CD14-positive monocyte (primary cell): ENCODE results near the gene SKP2. TPM values are rescaled to one million over a fixed set of nuclear protein-coding genes. Genes with fewer than 3 reads are reported as not detected.
"Not testable (repeated sequence)": the region's sequence is repeated elsewhere in the genome, so short reads cannot be mapped to it uniquely, and the experiment has no call there.

Source experiments
- DNase-seq, 3 donors: peaks; one replicate each; pipeline ENCODE4 v3.0.0-alpha.2; 2011 to 2022
- H2AFZ ChIP-seq: 2 replicates; pipeline ENCODE4 v1.6.0; 2012; ENCODE audit warnings: mild to moderate bottlenecking, low read depth, low read length, inconsistent platforms; ENCODE audit not compliant: insufficient read depth, poor library complexity, severe bottlenecking
- H3K27ac ChIP-seq, 2 donors: 1 replicate in 1 of 2; 2 replicates in 1 of 2; pipeline ENCODE4 v1.5.1; 2012 to 2013; ENCODE audit warnings: low read length in 2 of 2, control low read depth in 1 of 2, inconsistent platforms in 1 of 2, low read depth in 1 of 2, mild to moderate bottlenecking in 1 of 2
- H3K27me3 ChIP-seq, 2 donors: one replicate each; pipeline versions ENCODE4 v1.6.0 to v1.6.1; 2011 to 2013; ENCODE audit warnings: low read length in 2 of 2; ENCODE audit not compliant: control insufficient read depth in 2 of 2, insufficient read depth in 2 of 2
- H3K36me3 ChIP-seq, 2 donors: replicated peaks in 1 of 2; 1 replicate in 1 of 2; 2 replicates in 1 of 2; pipeline versions ENCODE4 v1.5.1 to v1.6.1; 2012 to 2013; ENCODE audit warnings: low read length in 2 of 2, control low read depth in 1 of 2, inconsistent platforms in 1 of 2, mild to moderate bottlenecking in 1 of 2; ENCODE audit not compliant: insufficient read depth in 2 of 2, control insufficient read depth in 1 of 2
- H3K4me1 ChIP-seq, 2 donors: 1 replicate in 1 of 2; 2 replicates in 1 of 2; pipeline versions ENCODE4 v1.5.1 to v1.6.1; 2012 to 2013; ENCODE audit warnings: low read length in 2 of 2, control low read depth in 1 of 2, inconsistent platforms in 1 of 2, mild to moderate bottlenecking in 1 of 2, moderate library complexity in 1 of 2; ENCODE audit not compliant: insufficient read depth in 2 of 2, control insufficient read depth in 1 of 2
- H3K4me2 ChIP-seq: replicated peaks from 2 replicates; pipeline ENCODE3; 2012; ENCODE audit warnings: low read length, moderate library complexity, mild to moderate bottlenecking; ENCODE audit not compliant: poor library complexity, severe bottlenecking; ENCODE audit errors: extremely low read depth
- H3K4me3 ChIP-seq, 3 experiments: fragments of 200-600 bp in 1 of 3; sonication (generic) in 1 of 3; replicated peaks in 1 of 3; 1 replicate in 2 of 3; 2 replicates in 1 of 3; pipeline ENCODE4 v1.5.1; 2011 to 2013; ENCODE audit warnings: low read length in 3 of 3, mild to moderate bottlenecking in 3 of 3, control low read depth in 2 of 3, low read depth in 2 of 3, inconsistent platforms in 1 of 3, moderate library complexity in 1 of 3
- H3K79me2 ChIP-seq: 2 replicates; pipeline ENCODE4 v1.6.0; 2012; ENCODE audit warnings: mild to moderate bottlenecking, control low read depth, inconsistent platforms, low read length, moderate library complexity; ENCODE audit not compliant: insufficient read depth
- H3K9ac ChIP-seq: 2 replicates; pipeline ENCODE4 v1.6.0; 2017; ENCODE audit warnings: low read length, mild to moderate bottlenecking; ENCODE audit not compliant: insufficient read depth, poor library complexity, severe bottlenecking
- H3K9me3 ChIP-seq, 2 donors: replicated peaks in 1 of 2; 1 replicate in 1 of 2; 2 replicates in 1 of 2; pipeline versions ENCODE4 v1.5.1 to v1.6.1; 2012 to 2013; ENCODE audit warnings: low read length in 2 of 2, control low read depth in 1 of 2; ENCODE audit not compliant: control insufficient read depth in 1 of 2, insufficient read depth in 1 of 2
- H4K20me1 ChIP-seq: 2 replicates; pipeline ENCODE4 v1.6.0; 2012; ENCODE audit warnings: mild to moderate bottlenecking, low read length, control low read depth, moderate library complexity; ENCODE audit not compliant: insufficient read depth
- H3K27ac Mint-ChIP-seq, 7 donors: one replicate each; pipeline ENCODE4 v1.8.0; 2020; ENCODE audit warnings: mild to moderate bottlenecking in 7 of 7, mixed read lengths in 7 of 7, moderate library complexity in 6 of 7, inconsistent platforms in 2 of 7
- H3K27me3 Mint-ChIP-seq, 3 donors: one replicate each; pipeline ENCODE4 v1.8.0; 2021 to 2022; ENCODE audit warnings: low read depth in 3 of 3, mild to moderate bottlenecking in 3 of 3, mixed read lengths in 3 of 3, moderate library complexity in 3 of 3, inconsistent platforms in 1 of 3
- H3K36me3 Mint-ChIP-seq, 2 donors: one replicate each; pipeline ENCODE4 v1.8.0; 2020; ENCODE audit warnings: mixed read lengths in 2 of 2, inconsistent platforms in 1 of 2, mild to moderate bottlenecking in 1 of 2
- H3K4me1 Mint-ChIP-seq: one replicate; pipeline ENCODE4 v1.8.0; 2020; ENCODE audit warnings: mild to moderate bottlenecking, mixed read lengths
- H3K4me3 Mint-ChIP-seq, 2 donors: one replicate each; pipeline ENCODE4 v1.8.0; 2020; ENCODE audit warnings: mild to moderate bottlenecking in 2 of 2, mixed read lengths in 2 of 2, moderate library complexity in 1 of 2
- H3K9me3 Mint-ChIP-seq, 7 donors: one replicate each; pipeline ENCODE4 v1.8.0; 2020 to 2022; ENCODE audit warnings: mixed read lengths in 7 of 7, mild to moderate bottlenecking in 6 of 7, moderate library complexity in 6 of 7, inconsistent platforms in 2 of 7
- CTCF ChIP-seq: fragments of 200-600 bp; IDR thresholded peaks from one replicate; pipeline ENCODE4 v1.8.0; 2022; ENCODE audit warnings: antibody characterized with exemption, mild to moderate bottlenecking
- WGBS: methylation state at CpG from one replicate; pipeline ENCODE4 v1.1.5; 2013; ENCODE audit warnings: missing lambda C conversion rate; ENCODE audit not compliant: insufficient coverage; 5-methylcytosine and 5-hydroxymethylcytosine counted together
- intact Hi-C, 2 donors: fragments of 100-400 bp; cut with micrococcal nuclease; formaldehyde crosslinking; loops; one replicate each; pipeline versions ENCODE4 v1.15.0 to v1.15.1; 2023
- polyA plus RNA-seq, 3 donors: library from polyadenylated mRNA; depleted of rRNA in 1 of 3; unstranded in 2 of 3; stranded (reverse) in 1 of 3; fragments of 300-500 nt in 2 of 3; fragments of >200 nt in 1 of 3; fragmentation: Illumina TruSeq in 2 of 3; gene quantifications; 1 replicate in 2 of 3; 2 replicates in 1 of 3; pipeline ENCODE4 v1.2.3, GENCODE V29; 2012 to 2021

The SKP2 gene
- polyA plus RNA-seq, 3 donors = 14.4 to 18.0 (median 15.5) TPM

- Histone ChIP-seq H3K4me2 (no peak overlapping the region), H3K4me1 (no peaks in the 10 kb centered on the region), H3K9me3 (no peaks in the 10 kb centered on the region), H2AFZ (no peak overlapping the region), H3K27me3 (no peaks in the 10 kb centered on the region), H4K20me1 (no peaks in the 10 kb centered on the region), H3K79me2 (no peaks in the 10 kb centered on the region), H3K9ac (no peak overlapping the region), H3K36me3 (peaks cover 4 to 60% of the 10 kb centered on the region in 2 donors), H3K27ac (no peak overlapping the region), H3K4me3 (no peak overlapping the region)
- H3K4me1 Mint-ChIP-seq = no peaks in the 10 kb centered on the region
- intact Hi-C loops = no loop called here
- TF ChIP-seq CTCF = no peak
- no peaks in the 10 kb centered on the region for H3K27me3 Mint-ChIP-seq
- H3K27ac Mint-ChIP-seq = no peak overlapping the region
- peaks cover 53 to 60% of the 10 kb centered on the region in 2 donors for H3K36me3 Mint-ChIP-seq
- H3K9me3 Mint-ChIP-seq = peaks cover 5 to 12% (median 8%) of the 10 kb centered on the region in 7 donors
- H3K4me3 Mint-ChIP-seq = no peak overlapping the region
- no peak for DNase-seq
- no CpG with 5 or more reads among the region's 1 CpG for WGBS
Measured at GRCh38 chr5:36128795-36129194, 23.1 kb upstream of the SKP2 start.

GRCh38 chr5:36129666-36130065, 22.2 kb upstream of the SKP2 start:
- H3K79me2 ChIP-seq, H3K4me1 Mint-ChIP-seq, H3K9ac ChIP-seq, H3K27me3 ChIP-seq, H2AFZ ChIP-seq, H3K27ac ChIP-seq, H3K27me3 Mint-ChIP-seq, DNase-seq, H3K4me3 ChIP-seq, H4K20me1 ChIP-seq, H3K4me2 ChIP-seq, H3K4me1 ChIP-seq, H3K4me3 Mint-ChIP-seq, H3K9me3 ChIP-seq, intact Hi-C loops, H3K27ac Mint-ChIP-seq: not testable (repeated sequence)
- WGBS = no CpG with 5 or more reads among the region's 5 CpGs
- peaks cover 8 to 65% of the 10 kb centered on the region in 2 donors for H3K36me3 ChIP-seq
- Mint-ChIP-seq H3K9me3 (peaks cover 5 to 12% (median 8%) of the 10 kb centered on the region in 7 donors), H3K36me3 (peaks cover 59 to 62% of the 10 kb centered on the region in 2 donors)

- H3K27me3 Mint-ChIP-seq, H2AFZ ChIP-seq, H3K79me2 ChIP-seq, H3K4me3 ChIP-seq, DNase-seq, H3K4me1 ChIP-seq, H3K4me1 Mint-ChIP-seq, H4K20me1 ChIP-seq, H3K4me3 Mint-ChIP-seq, intact Hi-C loops, H3K27ac ChIP-seq, H3K27me3 ChIP-seq, H3K4me2 ChIP-seq, H3K9ac ChIP-seq, H3K9me3 ChIP-seq, H3K27ac Mint-ChIP-seq: not testable (repeated sequence)
- no CpG with 5 or more reads among the region's 1 CpG for WGBS
- Mint-ChIP-seq H3K9me3 (peaks cover 5 to 12% (median 8%) of the 10 kb centered on the region in 7 donors), H3K36me3 (peaks cover 62 to 72% of the 10 kb centered on the region in 2 donors)
- peaks cover 23 to 69% of the 10 kb centered on the region in 2 donors for H3K36me3 ChIP-seq
Measured at GRCh38 chr5:36133009-36133408, 18.9 kb upstream of the SKP2 start.
